AG09319 (cell line): ENCODE data around the gene EYS.

Source experiments
- DNase-seq: peaks from one replicate; pipeline ENCODE4 v3.0.0-alpha.2; 2010; ENCODE audit warnings: low read depth; ENCODE audit errors: extremely low read depth
- TF ChIP-seq, protein P1 (sequence below): IDR thresholded peaks from 2 replicates; pipeline ENCODE4 v1.5.1; 2011; ENCODE audit warnings: low read depth, mild to moderate bottlenecking, inconsistent platforms, low read length, moderate library complexity

The EYS gene

DNA sequence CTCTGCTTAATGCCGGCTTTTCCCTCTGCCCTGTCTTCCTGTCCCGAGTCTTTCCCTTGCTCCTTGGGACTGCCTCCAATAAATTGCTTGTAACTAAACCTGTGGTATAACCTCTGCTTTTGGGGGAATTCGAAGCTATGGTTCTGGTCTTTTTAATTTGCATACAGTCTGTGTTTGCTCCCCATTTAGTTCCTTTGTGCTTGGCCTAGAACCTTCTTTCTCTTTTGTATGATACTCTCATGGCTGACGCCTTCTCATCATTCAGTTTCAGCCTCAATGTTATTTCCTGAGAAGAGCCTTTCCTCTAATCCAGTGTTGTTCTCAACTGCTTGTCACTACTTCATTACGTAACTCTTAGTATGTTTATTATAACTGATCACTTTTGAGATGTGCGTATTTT lies 1823.4 kb downstream of the EYS start:
- TF ChIP-seq, protein P1, sequence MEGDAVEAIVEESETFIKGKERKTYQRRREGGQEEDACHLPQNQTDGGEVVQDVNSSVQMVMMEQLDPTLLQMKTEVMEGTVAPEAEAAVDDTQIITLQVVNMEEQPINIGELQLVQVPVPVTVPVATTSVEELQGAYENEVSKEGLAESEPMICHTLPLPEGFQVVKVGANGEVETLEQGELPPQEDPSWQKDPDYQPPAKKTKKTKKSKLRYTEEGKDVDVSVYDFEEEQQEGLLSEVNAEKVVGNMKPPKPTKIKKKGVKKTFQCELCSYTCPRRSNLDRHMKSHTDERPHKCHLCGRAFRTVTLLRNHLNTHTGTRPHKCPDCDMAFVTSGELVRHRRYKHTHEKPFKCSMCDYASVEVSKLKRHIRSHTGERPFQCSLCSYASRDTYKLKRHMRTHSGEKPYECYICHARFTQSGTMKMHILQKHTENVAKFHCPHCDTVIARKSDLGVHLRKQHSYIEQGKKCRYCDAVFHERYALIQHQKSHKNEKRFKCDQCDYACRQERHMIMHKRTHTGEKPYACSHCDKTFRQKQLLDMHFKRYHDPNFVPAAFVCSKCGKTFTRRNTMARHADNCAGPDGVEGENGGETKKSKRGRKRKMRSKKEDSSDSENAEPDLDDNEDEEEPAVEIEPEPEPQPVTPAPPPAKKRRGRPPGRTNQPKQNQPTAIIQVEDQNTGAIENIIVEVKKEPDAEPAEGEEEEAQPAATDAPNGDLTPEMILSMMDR, result no peak
- DNase-seq, result no peak

DNA sequence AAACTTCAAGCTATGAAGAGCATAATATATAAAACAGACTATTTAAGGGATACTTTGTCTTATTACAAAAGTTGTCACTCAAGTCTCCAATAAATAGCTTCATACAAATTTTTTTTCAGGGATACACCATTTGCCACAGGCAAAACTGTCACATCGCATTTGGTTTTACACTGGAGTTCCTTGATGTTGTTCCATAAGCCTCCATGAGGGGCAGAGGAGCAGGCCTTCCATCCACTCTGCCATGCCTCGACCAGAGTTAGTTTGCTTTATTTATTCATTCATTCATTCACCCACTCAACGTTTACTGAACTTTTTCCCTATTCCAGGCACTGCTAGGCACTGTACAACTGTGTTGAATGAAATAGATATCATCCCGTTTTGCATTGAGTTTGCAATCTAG lies 1824.8 kb downstream of the EYS start:
- TF ChIP-seq, protein P1, result no peak
- DNase-seq, result no peak

DNA sequence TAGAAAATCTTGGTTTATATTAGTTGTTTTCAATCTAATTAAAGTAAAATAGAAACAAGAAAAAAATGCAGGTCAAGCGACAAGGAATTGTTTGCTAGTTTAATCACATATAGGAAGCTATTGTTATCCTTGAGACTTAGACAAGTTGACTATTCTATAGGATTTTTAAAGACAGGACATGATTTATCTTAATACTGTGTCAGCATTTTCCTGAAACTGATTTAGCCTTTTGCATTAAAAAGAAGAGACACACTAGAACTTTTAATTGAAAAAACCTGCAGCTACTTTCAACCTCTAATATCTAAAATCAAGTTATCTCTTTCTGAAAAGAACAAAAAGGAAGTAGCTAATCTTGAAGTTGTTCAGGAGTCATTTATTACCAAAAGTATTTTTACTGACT lies 1825.2 kb downstream of the EYS start:
- TF ChIP-seq, protein P1, result no peak
- DNase-seq, result no peak

DNA sequence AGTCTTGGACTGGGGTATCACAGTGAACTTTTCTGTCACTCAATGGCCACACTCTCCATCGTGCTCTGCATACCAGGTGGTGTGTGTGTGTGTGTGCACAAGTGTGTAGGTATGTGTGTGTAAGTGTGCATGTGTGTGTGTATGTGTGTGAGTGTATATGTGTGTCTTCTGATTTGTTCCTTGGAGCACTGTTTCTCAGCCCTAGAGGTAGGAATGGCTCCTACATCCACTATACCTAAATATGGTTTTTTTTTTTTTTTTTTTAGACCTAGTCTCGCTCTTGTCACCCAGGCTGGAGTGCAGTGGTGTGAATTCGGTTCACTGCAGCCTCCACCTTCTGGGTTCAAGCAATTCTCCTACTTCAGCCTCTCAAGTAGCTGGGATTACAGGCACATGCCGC lies 1834.8 kb downstream of the EYS start:
- DNase-seq, result no peak
- TF ChIP-seq, protein P1, result no peak

DNA sequence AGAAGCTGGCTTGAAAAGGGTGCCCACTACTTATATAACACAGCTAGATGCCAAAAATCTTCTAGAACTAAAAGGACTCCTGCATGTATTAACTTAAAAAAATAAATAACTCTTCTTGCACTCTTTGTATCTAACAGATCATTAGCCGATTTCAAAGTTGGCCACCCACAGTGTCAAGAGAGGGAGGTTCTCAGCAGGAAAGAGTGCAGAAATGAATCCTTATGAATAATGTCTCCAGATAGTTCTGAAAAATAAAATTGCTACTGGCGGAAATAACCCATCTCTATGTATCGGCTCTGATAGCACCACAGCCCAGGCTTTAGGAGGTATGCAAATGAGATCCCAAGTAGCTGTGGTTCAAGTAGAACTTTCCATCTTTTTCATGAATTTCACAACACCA lies 1838.7 kb downstream of the EYS start:
- no peak for DNase-seq
- TF ChIP-seq, protein P1, result no peak

DNA sequence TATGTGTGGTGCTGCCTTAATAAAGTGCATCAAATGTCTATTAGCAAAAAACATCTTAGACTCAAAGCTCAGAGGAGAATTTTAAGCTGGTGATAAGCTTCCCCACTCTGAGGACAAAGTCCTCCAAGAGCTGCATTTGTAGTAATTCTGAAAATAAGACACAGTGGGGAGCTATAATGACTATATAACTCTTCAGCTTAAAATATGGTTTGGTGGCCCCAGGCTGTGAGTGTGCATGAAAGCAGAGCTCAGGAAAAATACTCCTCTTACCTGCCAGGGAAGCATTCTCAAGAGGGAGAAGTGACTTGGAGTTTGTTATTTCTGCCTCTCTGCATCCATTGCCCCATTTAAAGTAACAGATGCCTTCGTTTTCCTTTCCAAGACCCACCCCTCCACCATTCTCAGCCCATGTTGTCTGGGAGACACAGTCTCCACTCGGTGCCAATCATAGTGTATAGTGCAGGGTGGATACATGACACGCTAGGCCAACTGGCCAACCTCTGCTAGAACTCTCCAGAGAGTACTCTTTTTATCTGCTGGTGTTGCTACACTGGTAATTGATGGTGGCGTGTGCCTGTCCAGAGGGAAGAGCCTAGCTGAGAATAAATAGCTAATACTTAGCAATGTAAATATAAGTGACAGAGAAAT lies 1842.2 kb downstream of the EYS start:
- no peak for DNase-seq
- TF ChIP-seq, protein P1, result no peak

DNA sequence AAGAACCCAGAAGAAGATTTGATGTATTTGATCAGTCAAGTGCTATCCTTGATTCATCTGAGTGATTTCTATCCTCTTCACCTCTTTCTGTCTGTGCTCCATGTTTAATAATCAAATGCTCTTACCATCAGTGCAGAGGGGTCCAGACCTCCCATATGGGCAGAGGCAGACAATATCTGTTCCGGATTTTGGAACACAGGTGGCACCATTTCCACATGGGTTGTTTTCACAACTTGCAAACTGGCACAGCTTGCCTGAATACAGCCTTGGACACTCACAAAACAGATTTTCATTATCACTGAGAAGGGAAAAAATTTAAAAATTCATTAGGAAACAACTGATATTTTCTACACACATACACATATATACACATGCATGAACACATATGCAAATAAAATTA lies 1843.0 kb downstream of the EYS start:
- TF ChIP-seq, protein P1, result no peak
- no peak for DNase-seq
